ENCODE measurements around the gene LIN9.

Gene LIN9

GRCh38 chr1:226322986-226323385, 14.0 kb upstream of the LIN9 start:
- DNase-seq (ENCODE audit: low read depth in 2 of 2): no peak

GRCh38 chr1:226320930-226321329, 12.0 kb upstream of the LIN9 start:
- DNase-seq (ENCODE audit: low read depth in 2 of 2): no peak

DNA sequence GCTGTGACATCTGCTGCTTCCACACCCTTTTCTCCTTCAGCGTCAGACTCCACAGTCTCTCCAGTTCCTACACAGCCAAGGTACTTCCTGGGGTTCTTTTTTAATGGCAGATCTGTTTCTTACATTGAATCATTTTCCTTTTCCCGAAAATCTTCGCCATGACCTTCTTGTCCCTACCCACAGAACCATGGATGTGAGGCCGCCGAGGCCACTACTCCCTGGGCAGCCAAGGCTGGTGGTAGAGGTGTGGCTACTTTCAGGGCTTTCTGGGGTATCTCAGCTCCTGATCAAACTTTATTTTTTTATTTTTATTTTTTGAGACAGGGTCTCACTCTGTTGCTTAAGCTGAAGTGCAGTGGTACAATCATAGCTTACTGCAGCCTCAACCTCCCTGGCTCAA, 9.5 kb upstream of the LIN9 start:
- DNase-seq (ENCODE audit: low read depth in 2 of 2): no peak

GRCh38 chr1:226314055-226314454, 5.1 kb upstream of the LIN9 start:
- no peak for DNase-seq (ENCODE audit: low read depth in 2 of 2)

DNA sequence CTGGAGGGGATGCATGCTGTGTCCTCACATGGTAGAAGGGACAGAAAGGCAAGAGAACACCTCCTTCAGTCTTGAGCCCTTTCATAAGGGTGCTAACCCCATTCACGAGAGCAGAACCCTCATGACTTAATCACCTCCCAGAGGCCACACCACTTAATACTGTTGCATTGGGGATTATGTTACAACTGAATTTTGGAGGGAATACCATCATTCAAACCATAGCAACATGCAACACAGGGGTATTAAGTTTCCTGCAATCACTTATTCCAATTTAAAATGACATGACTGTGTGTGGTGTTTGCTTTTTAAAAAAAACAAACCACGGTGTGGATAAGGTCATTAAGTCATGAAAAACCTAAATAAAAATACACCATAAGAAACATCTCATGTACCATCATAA, 3.1 kb upstream of the LIN9 start:
- DNase-seq (ENCODE audit: low read depth in 2 of 2): no peak

GRCh38 chr1:226311376-226311775, 2.4 kb upstream of the LIN9 start:
- DNase-seq (ENCODE audit: low read depth in 2 of 2): no peak

- DNase-seq (ENCODE audit: low read depth in 2 of 2): no peak
These were observed 1.8 kb upstream of the LIN9 start for GRCh38 chr1:226310637-226311195.

DNA sequence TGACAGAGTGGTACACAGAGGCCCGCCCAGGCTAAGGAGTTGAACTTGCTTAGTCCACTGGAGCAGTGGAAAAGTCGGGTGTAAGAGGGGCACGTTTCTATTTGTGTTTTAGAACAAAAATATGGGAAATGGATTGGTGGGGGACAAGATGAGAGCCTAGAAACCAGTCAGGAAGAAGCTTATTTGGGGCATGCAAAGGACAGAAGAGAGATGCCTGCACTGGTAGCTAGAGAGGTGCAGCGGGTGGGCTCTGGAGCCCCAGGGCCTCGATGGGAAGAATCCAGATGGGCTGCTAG, 1.2 kb upstream of the LIN9 start:
- no peak for DNase-seq (ENCODE audit: low read depth in 2 of 2)

DNA sequence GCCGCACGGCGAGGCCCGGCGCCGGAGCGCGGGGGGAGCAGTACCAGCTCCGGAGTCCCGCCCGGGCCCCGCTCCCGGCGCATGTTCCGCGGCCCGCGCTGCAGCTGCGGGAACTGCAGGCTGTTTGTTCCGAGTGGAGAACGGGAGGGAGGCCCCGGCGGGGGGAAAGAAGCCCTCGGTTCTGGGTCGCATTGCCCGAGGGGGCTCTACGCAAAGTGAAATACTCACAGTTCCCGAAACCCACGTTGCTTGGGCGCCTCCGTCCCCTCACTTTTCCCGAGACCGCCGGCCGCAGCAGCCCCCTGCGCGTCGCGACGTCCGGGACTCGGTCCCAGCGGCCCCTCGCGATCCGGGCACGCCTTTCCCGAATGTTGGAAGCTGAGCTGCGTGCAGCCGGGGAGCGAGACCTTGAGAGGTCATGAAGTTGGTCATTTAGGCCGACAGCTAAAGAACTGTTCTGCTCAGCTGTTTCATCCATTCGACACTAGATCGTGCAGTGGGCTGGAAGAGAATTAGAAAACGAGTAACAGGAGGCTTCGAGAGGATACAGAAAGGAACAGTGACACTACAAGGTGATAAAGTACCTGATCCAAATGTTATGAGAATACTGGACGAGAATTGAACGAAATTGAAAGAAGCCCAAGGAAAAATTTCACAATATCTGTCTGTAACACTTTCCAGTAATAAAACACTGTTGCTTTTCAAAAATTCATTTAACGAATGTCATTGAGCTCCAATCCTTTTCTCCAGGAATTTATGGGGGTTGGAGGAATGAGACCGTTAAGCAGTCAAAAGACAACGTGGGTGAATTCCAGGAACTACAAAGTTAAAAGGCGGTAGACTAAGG, 657 bp upstream of the LIN9 start:
- no peak for DNase-seq (ENCODE audit: low read depth in 2 of 2)

- DNase-seq (ENCODE audit: low read depth in 2 of 2): peak in 1 of 2 donors; percentile 1
These were observed 720 bp downstream of the LIN9 start for GRCh38 chr1:226308166-226308722.

DNA sequence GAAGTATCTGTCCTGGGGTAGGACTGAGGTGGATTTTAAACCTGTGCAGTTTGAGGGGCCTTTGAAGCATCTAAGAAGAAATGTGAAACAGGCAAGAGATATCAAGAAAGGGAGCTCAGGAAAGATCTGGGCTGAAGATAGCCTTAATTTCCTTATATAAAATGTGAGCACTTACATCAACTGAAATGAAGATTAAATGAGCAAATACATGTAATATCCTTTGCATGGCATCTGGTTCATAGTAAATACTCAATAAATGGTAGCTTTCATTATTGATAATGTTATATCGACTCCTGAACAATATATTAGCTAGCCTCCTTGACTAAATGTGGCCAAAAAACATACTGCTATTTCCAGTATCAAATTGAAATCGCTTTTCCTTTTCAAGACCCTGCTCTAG, 2.5 kb downstream of the LIN9 start:
- no peak for DNase-seq (ENCODE audit: low read depth in 2 of 2)

GRCh38 chr1:226305184-226305583, 3.8 kb downstream of the LIN9 start:
- DNase-seq (ENCODE audit: low read depth in 2 of 2): no peak

DNA sequence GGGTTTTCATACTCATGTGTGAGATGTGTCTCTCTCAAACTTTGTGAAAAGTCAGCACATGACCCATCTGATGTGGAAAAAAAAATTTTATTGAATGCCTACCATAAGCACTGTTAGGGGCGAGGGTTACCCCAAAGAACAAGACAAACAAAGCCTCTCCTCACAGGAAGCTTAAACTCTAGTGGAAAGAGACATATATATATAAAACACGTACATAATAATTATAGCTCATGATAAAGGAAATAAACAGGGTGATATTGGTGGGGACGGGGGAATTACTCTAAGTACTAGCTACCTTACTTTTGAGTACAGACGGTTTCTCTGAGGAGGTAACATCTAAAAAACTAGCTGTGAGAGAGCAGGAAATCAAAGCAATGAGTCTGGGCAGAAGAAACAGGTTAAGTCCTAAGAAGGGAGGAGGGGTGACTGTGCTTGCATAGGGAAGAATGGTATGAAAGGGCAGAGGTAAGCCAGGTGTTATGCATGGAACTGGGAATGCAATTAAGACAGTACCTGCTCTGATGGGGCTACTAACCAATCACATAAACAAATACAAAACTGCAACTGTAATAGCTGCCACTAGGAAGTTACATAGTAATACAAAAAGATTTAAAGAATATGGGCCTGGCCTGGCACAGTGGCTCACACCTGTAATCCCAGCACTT, 4.5 kb downstream of the LIN9 start:
- DNase-seq (ENCODE audit: low read depth in 2 of 2): no peak

GRCh38 chr1:226302731-226303130, 6.2 kb downstream of the LIN9 start:
- no peak for DNase-seq (ENCODE audit: low read depth in 2 of 2)

GRCh38 chr1:226296911-226297310, 12.1 kb downstream of the LIN9 start:
- DNase-seq (ENCODE audit: low read depth in 2 of 2): no peak

DNA sequence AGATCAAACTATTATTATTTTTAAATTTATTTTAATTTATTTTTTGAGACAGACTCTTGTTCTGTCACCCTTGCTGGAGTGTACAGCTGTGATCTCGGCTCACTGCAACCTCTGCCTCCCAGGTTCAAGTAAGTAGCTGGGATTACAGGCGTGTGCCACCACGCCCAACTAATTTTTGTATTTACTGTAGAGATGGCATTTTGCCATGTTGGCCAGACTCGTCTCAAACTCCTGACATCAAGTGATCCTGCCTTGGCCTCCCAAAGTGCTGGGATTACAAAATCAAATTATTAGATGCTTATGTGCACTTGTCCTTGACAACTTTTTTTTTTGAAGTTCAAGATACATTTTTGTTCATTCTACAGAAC, 15.4 kb downstream of the LIN9 start:
- no peak for DNase-seq (ENCODE audit: low read depth in 2 of 2)

DNA sequence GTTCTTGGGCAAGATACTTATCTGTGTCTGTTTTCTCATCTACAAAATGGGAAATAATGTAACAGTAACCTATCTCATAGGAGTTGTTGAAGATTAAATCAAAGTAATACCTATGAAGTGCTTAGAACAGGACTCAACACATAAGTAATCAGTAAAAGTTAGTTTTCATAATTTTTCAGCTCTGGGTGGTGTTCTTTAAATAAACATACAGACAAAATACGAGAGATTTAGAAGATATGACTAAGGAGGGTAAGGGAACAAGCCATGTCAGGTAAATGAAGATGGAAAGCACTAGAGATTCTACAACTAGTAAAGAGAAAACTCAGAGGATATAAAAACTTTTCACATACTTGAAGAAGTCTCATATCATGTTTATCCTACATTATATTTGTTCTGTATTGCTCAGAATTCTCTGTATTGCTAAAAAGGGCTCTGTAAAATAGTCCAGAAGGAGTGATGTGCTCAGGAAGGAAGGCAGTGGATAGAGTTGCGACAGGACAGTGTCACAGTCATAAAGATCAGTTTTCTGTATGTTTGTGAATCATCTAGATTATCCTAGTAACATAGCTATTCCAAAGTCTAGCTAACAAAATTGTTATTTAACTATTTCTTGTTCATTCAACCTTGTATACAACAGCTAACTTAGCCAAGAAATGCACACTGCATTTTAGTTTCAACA, 16.0 kb downstream of the LIN9 start:
- no peak for DNase-seq (ENCODE audit: low read depth in 2 of 2)

DNA sequence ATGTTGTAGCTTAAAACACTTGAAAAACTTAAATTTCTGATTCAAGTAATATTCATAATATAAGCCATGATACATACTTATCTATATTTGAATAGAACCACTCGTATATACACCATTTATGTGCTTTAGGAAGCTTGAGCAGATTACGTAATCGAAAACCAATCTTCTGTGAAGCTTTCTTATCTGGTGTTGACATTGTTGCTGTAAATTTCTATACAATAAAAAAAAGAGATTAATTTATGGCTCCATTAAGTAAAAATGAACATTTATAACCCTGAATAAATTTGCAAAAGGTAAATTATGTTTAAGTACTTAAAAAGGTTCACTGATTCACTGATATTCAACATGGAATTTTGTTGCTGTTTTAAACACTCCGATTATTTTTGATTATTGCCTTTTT, 21.4 kb downstream of the LIN9 start:
- no peak for DNase-seq (ENCODE audit: low read depth in 2 of 2)

DNA sequence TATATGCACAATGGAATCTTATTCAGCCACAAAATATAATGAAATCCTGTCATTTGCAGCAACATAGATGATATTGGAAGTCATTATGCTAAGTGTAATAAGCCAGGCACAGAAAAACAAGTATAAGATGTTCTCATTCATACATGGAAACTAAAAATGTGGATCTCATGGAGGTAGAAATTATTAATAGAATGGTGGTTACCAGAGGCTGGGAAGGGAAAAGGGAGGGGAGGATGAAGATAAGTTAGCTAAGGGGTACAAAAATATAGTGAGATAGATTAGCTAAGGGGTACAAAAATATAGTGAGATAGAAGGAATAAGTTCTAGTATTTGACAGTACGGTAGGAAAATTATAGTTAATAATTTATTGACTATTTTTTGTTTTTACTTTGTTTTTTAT, 27.9 kb downstream of the LIN9 start:
- DNase-seq (ENCODE audit: low read depth in 2 of 2): no peak

DNA sequence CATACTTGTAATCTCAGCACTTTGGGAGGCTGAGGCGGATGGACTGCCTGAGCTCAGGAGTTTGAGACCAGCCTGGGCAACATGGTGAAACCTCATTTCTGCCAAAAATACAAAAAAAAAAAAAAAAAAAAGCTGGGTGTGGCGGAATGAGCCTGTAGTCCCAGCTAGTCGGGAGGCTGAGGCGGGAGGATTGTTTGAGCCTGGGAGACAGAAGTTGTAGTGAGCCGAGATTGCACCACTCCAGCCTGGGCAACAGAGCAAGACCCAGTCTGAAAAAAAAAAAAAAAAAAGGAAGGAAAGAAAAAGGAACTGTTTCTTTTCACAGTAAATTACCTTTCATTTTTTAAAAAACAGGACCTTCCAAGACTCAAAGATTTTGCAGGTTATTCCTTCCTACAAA, 29.5 kb downstream of the LIN9 start:
- no peak for DNase-seq (ENCODE audit: low read depth in 2 of 2)

- DNase-seq (ENCODE audit: low read depth in 2 of 2): no peak
These were observed 31.1 kb downstream of the LIN9 start for GRCh38 chr1:226277897-226278296.

DNA sequence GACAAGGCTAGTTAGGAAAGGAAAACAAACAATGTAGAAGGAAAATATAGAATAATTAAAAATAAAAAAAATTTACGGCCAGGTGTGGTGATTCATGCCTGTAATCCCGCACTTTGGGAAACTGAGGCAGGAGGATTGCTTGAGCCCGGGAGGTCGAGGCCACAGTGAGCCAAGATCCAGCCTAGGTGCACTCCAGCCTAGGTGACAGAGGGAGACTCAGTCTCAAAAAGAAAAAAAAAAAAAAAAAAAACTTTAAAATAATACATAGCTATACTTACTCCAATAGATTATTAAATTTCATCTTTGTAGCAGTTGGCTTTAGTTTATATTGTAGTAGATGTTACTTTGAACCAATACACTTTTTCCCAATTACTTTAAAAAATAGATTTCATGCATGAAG, 32.0 kb downstream of the LIN9 start:
- no peak for DNase-seq (ENCODE audit: low read depth in 2 of 2)
